ENCODE data around the gene CIAPIN1. TPM values are rescaled to one million over a fixed set of nuclear protein-coding genes. Genes with fewer than 3 reads are reported as not detected.

Gene CIAPIN1
- total and polyA plus RNA-seq, 2 of the 4 experiments (the other 2 are of a cell fraction), result 41.6 to 47.7 TPM

DNA sequence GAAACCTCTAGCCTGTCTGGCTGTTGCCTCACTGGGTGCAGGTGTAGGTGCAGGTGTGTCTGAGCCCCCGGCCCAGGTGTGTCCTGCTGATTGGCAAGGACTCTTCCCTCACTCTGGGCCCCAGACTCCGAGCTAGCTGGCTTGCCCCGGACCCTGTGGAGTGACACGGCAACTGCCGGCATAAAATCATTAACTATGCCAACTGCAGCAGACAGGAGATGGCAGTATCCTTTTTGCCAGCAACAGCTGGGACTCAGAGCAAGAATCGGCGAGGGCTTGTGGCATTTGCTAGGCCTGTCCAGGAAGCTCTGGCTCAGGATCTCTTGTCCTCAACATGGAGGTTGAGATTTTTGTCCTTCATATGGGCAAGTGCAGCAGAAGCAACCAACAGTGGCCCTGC lies 20.8 kb downstream of the CIAPIN1 start:
- no peak overlapping the region for H2AK5ac ChIP-seq (ENCODE audit: low read depth, low read length)
- WGBS, 2 experiments (ENCODE audit: extremely low coverage in 2 of 2, insufficient read length in 1 of 2), result 85% methylated on average over 5 of the region's 7 CpGs; no CpG with 5 or more reads in 1 of the 2 experiments
- dilution Hi-C loops (cut with HindIII; ENCODE audit: low sequenced_read_pairs, unreplicated experiment), result no loop called here
- intact Hi-C loops (cut with micrococcal nuclease), result no loop called here
- DNase-seq (no peak), ATAC-seq (ENCODE audit: low read depth) (no peak)
- peaks cover 28% of the 10 kb centered on the region for H3K36me3 ChIP-seq (ENCODE audit: control insufficient read depth, insufficient read depth, low read length)
- no peak for TF ChIP-seq FOS (IDR thresholded peaks at IDR 0.05; ENCODE audit: low read depth, low read length)
- TF ChIP-seq POLR2A (IDR thresholded peaks at IDR 0.05; ENCODE audit: low read depth, low read length), result no peak
- TF ChIP-seq, protein P1, sequence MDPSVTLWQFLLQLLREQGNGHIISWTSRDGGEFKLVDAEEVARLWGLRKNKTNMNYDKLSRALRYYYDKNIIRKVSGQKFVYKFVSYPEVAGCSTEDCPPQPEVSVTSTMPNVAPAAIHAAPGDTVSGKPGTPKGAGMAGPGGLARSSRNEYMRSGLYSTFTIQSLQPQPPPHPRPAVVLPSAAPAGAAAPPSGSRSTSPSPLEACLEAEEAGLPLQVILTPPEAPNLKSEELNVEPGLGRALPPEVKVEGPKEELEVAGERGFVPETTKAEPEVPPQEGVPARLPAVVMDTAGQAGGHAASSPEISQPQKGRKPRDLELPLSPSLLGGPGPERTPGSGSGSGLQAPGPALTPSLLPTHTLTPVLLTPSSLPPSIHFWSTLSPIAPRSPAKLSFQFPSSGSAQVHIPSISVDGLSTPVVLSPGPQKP (IDR thresholded peaks at IDR 0.05; ENCODE audit: borderline replicate concordance, low read depth, low read length), result no peak
- TF ChIP-seq RFX5 (IDR thresholded peaks at IDR 0.05; ENCODE audit: low read depth, low read length), result no peak
- no peak for TF ChIP-seq CEBPB (IDR thresholded peaks at IDR 0.05; ENCODE audit: low read depth, low read length)
- no peak for TF ChIP-seq MAFK (IDR thresholded peaks at IDR 0.05; ENCODE audit: low read depth, low read length)
- TF ChIP-seq MXI1 (IDR thresholded peaks at IDR 0.05; ENCODE audit: borderline replicate concordance, low read depth, low read length), result no peak
- TF ChIP-seq BHLHE40 (IDR thresholded peaks at IDR 0.05; ENCODE audit: low read depth, low read length), result no peak
- TF ChIP-seq MAZ (IDR thresholded peaks at IDR 0.05; ENCODE audit: borderline replicate concordance, low read depth, low read length), result no peak
- TF ChIP-seq NFE2L2 (IDR thresholded peaks at IDR 0.05; ENCODE audit: low read depth, low read length), result no peak
- TF ChIP-seq RCOR1 (IDR thresholded peaks at IDR 0.05; ENCODE audit: insufficient replicate concordance, low read length), result no peak
- TF ChIP-seq CHD1 (IDR thresholded peaks at IDR 0.05; ENCODE audit: low read depth, low read length), result no peak
- TF ChIP-seq SMC3 (IDR thresholded peaks at IDR 0.05; ENCODE audit: low read depth, low read length), result no peak
- TF ChIP-seq RAD21 (IDR thresholded peaks at IDR 0.05; ENCODE audit: low read length), result no peak
- no peaks in the 10 kb centered on the region for H3K9me3 ChIP-seq (ENCODE audit: control insufficient read depth, insufficient read depth, low read length)
- no peak overlapping the region for H4K8ac ChIP-seq (ENCODE audit: low read depth in 2 of 2, low read length in 2 of 2)
- H2AFZ ChIP-seq (replicated peaks; ENCODE audit: low read length, poor library complexity), result no peak overlapping the region
- no peaks in the 10 kb centered on the region for H3K79me1 ChIP-seq (ENCODE audit: low read depth in 1 of 2, low read length in 2 of 2)
- CTCF ChIA-PET, result no interaction called here
- no peak overlapping the region for H2BK5ac ChIP-seq (ENCODE audit: low read depth, low read length, poor library complexity, severe bottlenecking)
- peaks cover 2% of the 10 kb centered on the region for H3K4me1 ChIP-seq (ENCODE audit: control insufficient read depth, insufficient read depth, low read length)
- no peaks in the 10 kb centered on the region for H4K20me1 ChIP-seq (ENCODE audit: insufficient read depth, low read length)
- H3K27me3 ChIP-seq (ENCODE audit: control insufficient read depth, insufficient read depth, low read length), result no peaks in the 10 kb centered on the region
- no peak overlapping the region for H3K4ac ChIP-seq (ENCODE audit: low read depth, low read length)
- H2BK120ac ChIP-seq (ENCODE audit: low read depth, low read length), result no peak overlapping the region
- no peak overlapping the region for H4K91ac ChIP-seq (ENCODE audit: insufficient read depth, low read depth, low read length)
- H4K5ac ChIP-seq (ENCODE audit: low read depth, low read length), result no peak overlapping the region
- POLR2A ChIA-PET (ENCODE audit: unreplicated experiment), result interaction anchor here (0.6 kb wide), 1 partner anchor 15 kb away, joined by 3 read pairs; no protein-coding TSS in a partner anchor
- no peak overlapping the region for H3K56ac ChIP-seq (ENCODE audit: extremely low read depth, insufficient read depth, low read length)
- BruUV-seq (replicated peaks), result no TSS peak
- no peak overlapping the region for H2AK9ac ChIP-seq (replicated peaks; ENCODE audit: low read depth, low read length, poor library complexity)
- H3K14ac ChIP-seq (replicated peaks; ENCODE audit: low read depth, low read length), result no peak overlapping the region
- in situ Hi-C loops (cut with MboI; ENCODE audit: low sequenced_read_pairs), result no loop called here
- no peak overlapping the region for H3K23ac ChIP-seq (ENCODE audit: low read depth, low read length)
- H3K9me1 ChIP-seq (ENCODE audit: insufficient read depth, low read length), result no peaks in the 10 kb centered on the region
- H3K27ac ChIP-seq (ENCODE audit: insufficient read depth, low read length), result no peak overlapping the region
- H3K18ac ChIP-seq (ENCODE audit: low read depth, low read length), result no peak overlapping the region
- H2BK15ac ChIP-seq (ENCODE audit: low read depth, low read length), result no peak overlapping the region
- no peak overlapping the region for H2BK20ac ChIP-seq (ENCODE audit: low read depth, low read length)
- no peak overlapping the region for H3K9ac ChIP-seq (ENCODE audit: low read depth, low read length)
- no peak overlapping the region for H3K4me2 ChIP-seq (ENCODE audit: low read depth, low read length)
- H3K4me3 ChIP-seq (ENCODE audit: insufficient read depth, low read depth, low read length), result no peak overlapping the region
